ENCODE results near the gene RAB44. TPM values are rescaled to one million over a fixed set of nuclear protein-coding genes. Genes with fewer than 3 reads are reported as not detected.

Gene RAB44
- total and polyA plus RNA-seq, 2 of the 13 experiments (the other 11 are each of a cell fraction or from before 2014, with no cell fraction given): not detected

GRCh38 chr6:36679043-36679833 lies 18.4 kb upstream of the RAB44 start (continued):
- TF ChIP-seq ZBTB40 (IDR thresholded peaks at IDR 0.05) (no peak), ZBTB40 (CRISPR knock-in tag; IDR thresholded peaks at IDR 0.05) (no peak), AKAP8 (CRISPR knock-in tag; IDR thresholded peaks at IDR 0.05) (peak; percentile 8; the same call in 1 of the 2 replicates), ELF4 (CRISPR knock-in tag; IDR thresholded peaks at IDR 0.05; ENCODE audit: borderline replicate concordance) (no peak), MIER2 (CRISPR knock-in tag; IDR thresholded peaks at IDR 0.05) (no peak), MXD4 (CRISPR knock-in tag; IDR thresholded peaks at IDR 0.05) (no peak), NFE2L1 (CRISPR knock-in tag; IDR thresholded peaks at IDR 0.05; ENCODE audit: borderline replicate concordance) (no peak), PAX8 (CRISPR knock-in tag; IDR thresholded peaks at IDR 0.05; ENCODE audit: borderline replicate concordance) (no peak; the same call in 1 of the 2 replicates), POLR2A (IDR thresholded peaks at IDR 0.05; ENCODE audit: insufficient read depth in 1 of 2, low read depth in 2 of 2, low read length in 2 of 2) (no peak), SP4 (CRISPR knock-in tag; IDR thresholded peaks at IDR 0.05) (no peak), ZKSCAN1 (IDR thresholded peaks at IDR 0.05; ENCODE audit: low read length) (no peak), TIGD3 (CRISPR knock-in tag; IDR thresholded peaks at IDR 0.05; ENCODE audit: borderline replicate concordance) (peak; percentile 22; the same call in 1 of the 2 replicates), TAF15 (IDR thresholded peaks at IDR 0.05; ENCODE audit: low read depth, low read length, poor library complexity, severe bottlenecking) (no peak), ZNF143 (CRISPR knock-in tag; IDR thresholded peaks at IDR 0.05) (no peak), RFXANK (CRISPR knock-in tag; IDR thresholded peaks at IDR 0.05) (no peak), KDM5B (CRISPR knock-in tag; IDR thresholded peaks at IDR 0.05; ENCODE audit: borderline replicate concordance) (no peak), KLF13 (CRISPR knock-in tag; IDR thresholded peaks at IDR 0.05) (0 out of 2 replicates have a peak, but pooled peaks have one; percentile 56), ZNF614 (CRISPR knock-in tag; IDR thresholded peaks at IDR 0.05; ENCODE audit: borderline replicate concordance) (no peak), TP53 (CRISPR knock-in tag; conservative IDR thresholded peaks at IDR 0.05) (no peak), ZBTB26 (CRISPR knock-in tag; IDR thresholded peaks at IDR 0.05; ENCODE audit: borderline replicate concordance) (no peak)
